ENCODE measurements around the gene HLA-G. TPM values are rescaled to one million over a fixed set of nuclear protein-coding genes. Genes with fewer than 3 reads are reported as not detected.

Gene HLA-G
- total and polyA plus RNA-seq, 2 of the 4 experiments (the other 2 are of a cell fraction) = not detected

GRCh38 chr6:29797966-29798365, 29.7 kb upstream of the HLA-G start:
- ATAC-seq (ENCODE audit: low read depth) = no peak
- Histone ChIP-seq H3K9me3 (ENCODE audit: control insufficient read depth, insufficient read depth, low read length) (no peaks in the 10 kb centered on the region), H2BK20ac (ENCODE audit: low read depth, low read length) (no peak overlapping the region), H2BK120ac (ENCODE audit: low read depth, low read length) (no peak overlapping the region), H3K18ac (ENCODE audit: low read depth, low read length) (no peak overlapping the region), H2AK9ac (replicated peaks; ENCODE audit: low read depth, low read length, poor library complexity) (no peak overlapping the region), H3K9me1 (ENCODE audit: insufficient read depth, low read length) (no peaks in the 10 kb centered on the region), H2AK5ac (ENCODE audit: low read depth, low read length) (no peak overlapping the region), H3K27me3 (ENCODE audit: control insufficient read depth, insufficient read depth, low read length) (peaks cover 12% of the 10 kb centered on the region), H3K4me2 (ENCODE audit: low read depth, low read length) (no peak overlapping the region), H4K5ac (ENCODE audit: low read depth, low read length) (no peak overlapping the region), H3K23ac (ENCODE audit: low read depth, low read length) (no peak overlapping the region), H4K20me1 (ENCODE audit: insufficient read depth, low read length) (no peaks in the 10 kb centered on the region), H3K36me3 (ENCODE audit: control insufficient read depth, insufficient read depth, low read length) (no peaks in the 10 kb centered on the region), H3K56ac (ENCODE audit: extremely low read depth, insufficient read depth, low read length) (no peak overlapping the region), H3K14ac (replicated peaks; ENCODE audit: low read depth, low read length) (no peak overlapping the region), H3K9ac (ENCODE audit: low read depth, low read length) (no peak overlapping the region), H3K4ac (ENCODE audit: low read depth, low read length) (no peak overlapping the region), H4K91ac (ENCODE audit: insufficient read depth, low read depth, low read length) (no peak overlapping the region), H4K8ac (ENCODE audit: low read depth in 2 of 2, low read length in 2 of 2) (no peak overlapping the region), H2BK15ac (ENCODE audit: low read depth, low read length) (no peak overlapping the region), H2AFZ (replicated peaks; ENCODE audit: low read length, poor library complexity) (no peak overlapping the region), H3K79me1 (ENCODE audit: low read depth in 1 of 2, low read length in 2 of 2) (no peaks in the 10 kb centered on the region), H3K27ac (ENCODE audit: insufficient read depth, low read length) (no peak overlapping the region), H3K4me3 (ENCODE audit: insufficient read depth, low read depth, low read length) (no peak overlapping the region), H3K4me1 (ENCODE audit: control insufficient read depth, insufficient read depth, low read length) (no peaks in the 10 kb centered on the region), H2BK5ac (ENCODE audit: low read depth, low read length, poor library complexity, severe bottlenecking) (no peak overlapping the region)
- no peak for DNase-seq
- in situ Hi-C loops (cut with MboI; ENCODE audit: low sequenced_read_pairs) = no loop called here
- intact Hi-C loops (cut with micrococcal nuclease) = no loop called here
- WGBS, 2 experiments (ENCODE audit: extremely low coverage in 2 of 2, insufficient read length in 1 of 2) = no CpG with 5 or more reads among the region's 5 CpGs
- ChIA-PET POLR2A (ENCODE audit: unreplicated experiment) (no interaction called here), CTCF (no interaction called here)
- BruUV-seq (replicated peaks) = no TSS peak
- dilution Hi-C loops (cut with HindIII; ENCODE audit: low sequenced_read_pairs, unreplicated experiment) = loop anchor here (10.0 kb wide), 1 partner anchor 157 kb away; no protein-coding TSS in a partner anchor
- TF ChIP-seq CTCF (conservative IDR thresholded peaks at IDR 0.05; ENCODE audit: low read depth, low read length) = no peak
- no peak for TF ChIP-seq RAD21 (IDR thresholded peaks at IDR 0.05; ENCODE audit: low read length)
- TF ChIP-seq, protein P1, sequence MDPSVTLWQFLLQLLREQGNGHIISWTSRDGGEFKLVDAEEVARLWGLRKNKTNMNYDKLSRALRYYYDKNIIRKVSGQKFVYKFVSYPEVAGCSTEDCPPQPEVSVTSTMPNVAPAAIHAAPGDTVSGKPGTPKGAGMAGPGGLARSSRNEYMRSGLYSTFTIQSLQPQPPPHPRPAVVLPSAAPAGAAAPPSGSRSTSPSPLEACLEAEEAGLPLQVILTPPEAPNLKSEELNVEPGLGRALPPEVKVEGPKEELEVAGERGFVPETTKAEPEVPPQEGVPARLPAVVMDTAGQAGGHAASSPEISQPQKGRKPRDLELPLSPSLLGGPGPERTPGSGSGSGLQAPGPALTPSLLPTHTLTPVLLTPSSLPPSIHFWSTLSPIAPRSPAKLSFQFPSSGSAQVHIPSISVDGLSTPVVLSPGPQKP (IDR thresholded peaks at IDR 0.05; ENCODE audit: borderline replicate concordance, low read depth, low read length) = no peak
- TF ChIP-seq, protein P2, sequence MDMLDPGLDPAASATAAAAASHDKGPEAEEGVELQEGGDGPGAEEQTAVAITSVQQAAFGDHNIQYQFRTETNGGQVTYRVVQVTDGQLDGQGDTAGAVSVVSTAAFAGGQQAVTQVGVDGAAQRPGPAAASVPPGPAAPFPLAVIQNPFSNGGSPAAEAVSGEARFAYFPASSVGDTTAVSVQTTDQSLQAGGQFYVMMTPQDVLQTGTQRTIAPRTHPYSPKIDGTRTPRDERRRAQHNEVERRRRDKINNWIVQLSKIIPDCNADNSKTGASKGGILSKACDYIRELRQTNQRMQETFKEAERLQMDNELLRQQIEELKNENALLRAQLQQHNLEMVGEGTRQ (IDR thresholded peaks at IDR 0.05; ENCODE audit: low read depth, low read length) = no peak
- no peak for TF ChIP-seq MXI1 (IDR thresholded peaks at IDR 0.05; ENCODE audit: borderline replicate concordance, low read depth, low read length)
- TF ChIP-seq POLR2A (IDR thresholded peaks at IDR 0.05; ENCODE audit: low read depth, low read length) = no peak
- no peak for TF ChIP-seq NFE2L2 (IDR thresholded peaks at IDR 0.05; ENCODE audit: low read depth, low read length)
- TF ChIP-seq MAZ (IDR thresholded peaks at IDR 0.05; ENCODE audit: borderline replicate concordance, low read depth, low read length) = no peak
- no peak for TF ChIP-seq CHD1 (IDR thresholded peaks at IDR 0.05; ENCODE audit: low read depth, low read length)
- no peak for TF ChIP-seq BHLHE40 (IDR thresholded peaks at IDR 0.05; ENCODE audit: low read depth, low read length)
- TF ChIP-seq RFX5 (IDR thresholded peaks at IDR 0.05; ENCODE audit: low read depth, low read length) = no peak
- no peak for TF ChIP-seq MAFK (IDR thresholded peaks at IDR 0.05; ENCODE audit: low read depth, low read length)
- no peak for TF ChIP-seq CEBPB (IDR thresholded peaks at IDR 0.05; ENCODE audit: low read depth, low read length)
- no peak for TF ChIP-seq SMC3 (IDR thresholded peaks at IDR 0.05; ENCODE audit: low read depth, low read length)
- TF ChIP-seq FOS (IDR thresholded peaks at IDR 0.05; ENCODE audit: low read depth, low read length) = no peak
- TF ChIP-seq RCOR1 (IDR thresholded peaks at IDR 0.05; ENCODE audit: insufficient replicate concordance, low read length) = no peak

Measured in IMR-90 (cell line).